ENCODE data around the gene GCHFR.

DNA sequence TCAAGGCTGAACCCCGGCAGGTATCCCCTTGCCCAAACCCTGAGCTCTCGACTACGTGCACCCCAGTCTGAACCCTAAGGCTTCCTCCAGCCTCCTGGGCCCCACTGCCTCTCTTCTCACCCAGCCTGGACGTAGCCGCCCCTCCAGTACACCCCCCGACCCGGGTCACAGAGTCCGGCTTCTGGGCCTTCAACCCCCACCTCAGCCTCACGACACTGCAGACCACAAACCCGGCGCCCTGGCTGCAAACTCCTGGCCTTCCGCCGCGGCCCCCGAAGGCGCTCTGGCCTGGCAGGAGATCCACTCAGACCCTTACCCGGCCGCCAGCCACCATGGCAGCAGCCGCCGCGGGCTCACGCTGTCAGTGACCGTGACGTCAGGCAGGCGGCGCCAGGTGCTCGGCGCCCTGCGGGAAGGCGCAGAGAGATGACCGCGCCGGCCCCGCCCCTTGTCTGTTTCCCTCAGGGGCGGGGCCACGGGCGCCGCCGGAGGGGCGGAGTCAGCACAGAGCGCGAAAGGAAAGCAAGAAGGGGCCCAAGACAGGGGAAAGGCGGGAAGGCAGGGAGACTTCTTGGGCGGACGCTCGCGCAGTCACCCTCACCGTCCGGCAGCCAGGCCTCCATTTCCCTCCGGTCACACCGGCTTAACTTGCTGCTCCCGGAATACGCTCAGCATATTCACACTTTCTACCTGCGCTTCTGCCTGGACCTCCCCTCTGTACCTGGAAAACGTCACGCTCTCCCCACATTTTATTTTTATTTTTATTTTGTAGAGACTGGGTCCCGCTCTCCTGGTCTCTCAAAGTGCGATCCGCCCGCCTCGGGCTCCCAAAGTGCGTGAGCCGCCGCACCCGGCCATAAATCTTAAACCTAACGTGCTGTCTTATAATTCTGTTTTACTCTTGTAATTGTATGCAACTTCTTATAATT lies 8.7 kb upstream of the GCHFR start, which contains the start of gene RMDN3:
- TF ChIP-seq EZH2 (IDR thresholded peaks at IDR 0.05) (no peak), POLR2AphosphoS5 (IDR thresholded peaks at IDR 0.05; ENCODE audit: borderline replicate concordance, low read depth, low read length) (peak; percentile 87), FOXP2 (optimal IDR thresholded peaks at IDR 0.05; ENCODE audit: control extremely low read depth, extremely low read length, insufficient read depth) (peak; percentile 59)

Data from SK-N-MC (cell line).